HTERT RPE-1 (cell line): ENCODE data around the gene GALT.

ENCODE experiments used
- in situ Hi-C: fragments of 300-500 bp; cut with MboI; formaldehyde crosslinking; loops from 4 replicates; pipeline ENCODE4 v1.14.3; 2020; ENCODE audit warnings: low sequenced_read_pairs

The GALT gene

DNA sequence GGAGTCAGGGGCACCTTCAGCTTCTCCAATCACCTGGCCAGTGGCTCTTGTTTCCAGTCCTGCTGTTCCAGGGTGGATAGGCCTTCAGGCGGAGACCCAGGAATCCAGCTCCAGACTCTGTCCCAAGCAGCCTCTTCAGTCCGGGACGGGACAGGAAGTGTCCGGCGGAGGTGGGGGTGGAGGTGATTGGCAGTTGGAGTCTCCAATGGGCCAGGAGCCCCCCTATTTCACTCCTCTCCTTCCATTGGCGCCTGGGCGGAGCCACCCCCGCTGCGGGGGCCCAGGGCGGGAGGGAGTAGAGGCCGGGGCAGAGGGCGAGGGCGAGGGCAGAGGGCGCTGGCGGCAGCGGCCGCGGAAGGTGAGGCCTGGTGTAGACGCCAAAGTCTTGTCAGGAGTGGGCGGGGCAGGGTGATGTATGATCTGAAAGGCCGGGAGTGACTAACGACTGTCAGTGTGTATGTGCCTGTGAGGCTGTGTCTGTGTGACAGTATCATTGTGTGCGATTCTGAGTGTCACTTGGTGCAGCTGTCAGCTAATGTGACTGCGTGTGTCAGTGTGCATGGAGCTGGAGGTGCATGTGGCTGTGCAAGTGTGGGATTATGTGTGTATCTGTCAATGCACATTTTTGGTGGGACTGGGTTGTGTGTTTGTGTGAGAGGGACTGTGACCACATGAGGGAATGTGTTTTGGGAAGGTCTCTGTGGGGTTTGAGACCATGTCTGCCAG lies 5.6 kb downstream of the GALT start, which contains the start of gene IL11RA:
Gene IL11RA, plus strand, starts transcription at position 310 of the 726 bp plus-strand sequence. CDS start 3,033 bp downstream, outside the sequence.
- in situ Hi-C loops: no loop called here

DNA sequence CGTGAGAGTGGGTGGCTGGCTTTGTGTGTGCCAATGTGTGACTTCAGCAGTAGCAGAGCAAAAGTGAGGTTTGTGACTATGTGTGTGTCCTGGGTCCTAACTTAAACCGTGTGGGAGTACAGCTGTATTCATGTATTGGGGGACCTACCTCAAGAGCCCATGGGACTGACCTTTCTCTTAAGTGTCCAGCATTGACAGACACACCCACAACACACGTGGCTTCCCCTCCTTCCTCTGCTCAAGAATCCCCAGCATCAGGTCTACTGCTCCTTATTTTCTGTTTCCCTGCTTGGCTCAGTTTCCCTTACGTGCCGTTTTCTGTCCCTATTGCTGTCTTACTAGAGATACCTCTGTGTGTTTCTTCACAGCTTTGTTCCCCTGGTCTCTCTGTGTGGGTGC lies 6.1 kb downstream of the GALT start:
- in situ Hi-C loops: no loop called here

DNA sequence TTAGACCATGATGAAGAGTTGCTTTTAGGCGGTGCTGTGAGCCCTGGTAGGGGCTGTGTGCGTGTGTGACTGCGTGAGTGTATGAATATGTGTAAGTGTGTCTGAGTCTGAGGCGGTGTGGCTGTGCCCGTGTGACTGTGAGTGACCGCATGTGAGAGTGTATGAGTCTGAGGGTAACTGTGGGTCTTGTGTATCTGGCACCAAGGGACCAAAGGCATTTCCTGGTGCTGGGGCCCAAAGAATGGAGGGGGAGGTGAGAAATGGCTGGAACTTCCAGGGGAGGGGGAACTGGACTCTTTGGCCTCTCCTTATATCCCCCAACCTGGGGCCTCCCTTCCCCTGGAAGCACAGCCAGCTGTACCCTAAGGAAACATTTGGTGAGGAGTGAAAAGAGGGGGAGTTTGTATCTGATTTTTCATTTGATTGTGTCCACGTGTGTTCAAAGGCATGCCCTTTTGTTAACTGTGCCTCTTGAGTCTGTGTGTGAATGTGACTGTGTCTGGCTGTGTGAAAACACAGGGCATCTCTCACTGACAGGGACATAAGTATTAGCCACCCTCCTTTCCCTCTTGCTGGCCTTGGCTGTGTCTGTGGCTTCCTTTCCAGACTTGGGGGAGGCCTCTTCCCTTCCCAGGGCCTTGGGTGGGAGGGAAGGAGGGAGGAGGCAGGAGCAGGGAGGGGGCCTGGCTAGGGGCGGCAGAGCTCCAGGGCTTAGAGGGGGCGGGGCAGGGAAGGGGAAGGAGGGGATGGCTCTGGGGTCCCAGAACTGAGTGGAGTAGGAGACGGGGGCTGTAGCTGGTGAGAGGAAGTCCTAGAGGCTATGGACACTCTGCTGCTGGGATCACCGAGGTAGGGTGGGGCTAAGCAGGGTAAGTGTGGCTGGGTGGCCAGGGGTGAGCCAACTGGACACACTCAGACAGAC lies 6.9 kb downstream of the GALT start:
- in situ Hi-C loops: no loop called here

DNA sequence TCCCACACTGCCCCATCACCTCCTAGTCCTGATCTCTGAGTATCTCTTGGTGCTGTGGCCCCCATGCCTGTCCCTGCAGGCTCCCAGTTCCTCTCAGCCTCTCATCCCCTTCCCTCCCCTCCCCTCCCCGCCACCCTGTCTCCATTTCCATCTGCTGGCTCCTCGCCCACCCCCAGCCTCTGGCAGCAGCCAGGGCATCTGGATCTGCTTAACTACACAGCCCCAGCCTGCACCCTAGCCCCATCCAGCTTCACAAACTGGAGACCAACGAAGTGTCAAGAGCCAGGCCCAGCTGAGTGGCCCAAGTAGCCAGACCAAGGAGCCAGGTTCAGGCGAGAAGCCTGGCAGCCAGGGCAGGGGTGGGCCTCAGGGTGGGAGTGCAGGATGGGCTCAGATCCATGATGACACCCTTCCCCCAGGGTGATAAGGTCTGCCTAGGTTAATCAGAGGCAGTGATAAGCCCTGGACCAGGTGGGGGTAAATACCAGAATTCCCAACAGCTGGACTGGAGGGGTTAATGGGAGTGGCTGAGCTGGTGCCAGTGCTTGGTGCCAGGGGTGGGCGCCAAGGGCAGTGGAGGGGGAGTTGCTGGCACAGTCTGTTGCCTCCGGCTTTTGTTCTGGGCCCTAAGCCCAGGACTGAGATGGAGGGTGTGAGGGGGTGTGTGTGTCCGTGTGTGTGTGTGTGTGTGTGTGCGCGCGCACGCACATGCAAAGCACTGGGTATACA lies 8.0 kb downstream of the GALT start:
- in situ Hi-C loops: no loop called here

DNA sequence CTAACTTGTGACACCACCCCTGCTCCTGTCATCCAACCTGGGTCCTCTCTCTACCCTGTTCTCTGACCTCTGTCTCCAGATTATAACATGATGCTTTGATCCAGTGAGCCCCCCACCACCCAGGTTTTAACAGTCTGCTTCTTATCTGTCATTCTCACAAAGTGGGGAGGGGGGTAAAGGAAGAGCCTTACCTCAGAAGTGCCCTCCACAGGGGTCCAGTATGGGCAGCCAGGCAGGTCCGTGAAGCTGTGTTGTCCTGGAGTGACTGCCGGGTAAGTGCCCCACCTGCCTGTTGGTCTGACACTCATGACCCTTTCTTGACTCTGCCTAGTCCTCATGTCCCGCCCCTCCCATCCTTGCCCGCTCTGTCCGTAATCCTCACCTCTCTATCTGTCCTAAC lies 8.9 kb downstream of the GALT start:
- in situ Hi-C loops: no loop called here

DNA sequence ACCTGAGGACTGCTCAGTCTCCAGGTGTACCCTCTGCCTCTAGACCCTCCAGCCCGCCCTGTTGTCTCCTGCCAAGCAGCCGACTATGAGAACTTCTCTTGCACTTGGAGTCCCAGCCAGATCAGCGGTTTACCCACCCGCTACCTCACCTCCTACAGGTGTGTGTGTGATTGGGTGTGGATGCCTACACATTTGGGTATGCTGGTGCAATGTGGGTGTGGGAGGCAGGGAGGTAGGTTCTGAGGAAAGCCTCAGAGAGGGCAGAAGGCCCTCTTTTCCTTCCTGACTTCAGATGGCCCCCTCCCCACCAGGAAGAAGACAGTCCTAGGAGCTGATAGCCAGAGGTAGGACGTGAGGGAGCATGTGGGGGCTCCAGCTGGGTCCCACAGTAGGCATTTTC lies 10.5 kb downstream of the GALT start:
- in situ Hi-C loops: no loop called here

DNA sequence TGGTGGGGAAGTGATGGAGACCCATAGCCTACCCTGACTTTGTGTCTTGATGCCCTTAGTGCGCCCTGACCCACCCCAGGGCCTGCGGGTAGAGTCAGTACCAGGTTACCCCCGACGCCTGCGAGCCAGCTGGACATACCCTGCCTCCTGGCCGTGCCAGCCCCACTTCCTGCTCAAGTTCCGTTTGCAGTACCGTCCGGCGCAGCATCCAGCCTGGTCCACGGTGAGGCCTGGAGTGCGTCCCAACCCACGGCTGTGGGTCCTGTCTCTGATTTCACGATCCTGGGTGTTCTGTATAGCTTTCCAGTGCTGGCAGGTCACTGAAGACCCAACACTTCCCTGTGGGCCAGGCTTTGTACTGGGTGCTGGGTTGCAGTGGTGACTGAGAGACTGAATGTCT lies 12.0 kb downstream of the GALT start:
- in situ Hi-C loops: no loop called here

DNA sequence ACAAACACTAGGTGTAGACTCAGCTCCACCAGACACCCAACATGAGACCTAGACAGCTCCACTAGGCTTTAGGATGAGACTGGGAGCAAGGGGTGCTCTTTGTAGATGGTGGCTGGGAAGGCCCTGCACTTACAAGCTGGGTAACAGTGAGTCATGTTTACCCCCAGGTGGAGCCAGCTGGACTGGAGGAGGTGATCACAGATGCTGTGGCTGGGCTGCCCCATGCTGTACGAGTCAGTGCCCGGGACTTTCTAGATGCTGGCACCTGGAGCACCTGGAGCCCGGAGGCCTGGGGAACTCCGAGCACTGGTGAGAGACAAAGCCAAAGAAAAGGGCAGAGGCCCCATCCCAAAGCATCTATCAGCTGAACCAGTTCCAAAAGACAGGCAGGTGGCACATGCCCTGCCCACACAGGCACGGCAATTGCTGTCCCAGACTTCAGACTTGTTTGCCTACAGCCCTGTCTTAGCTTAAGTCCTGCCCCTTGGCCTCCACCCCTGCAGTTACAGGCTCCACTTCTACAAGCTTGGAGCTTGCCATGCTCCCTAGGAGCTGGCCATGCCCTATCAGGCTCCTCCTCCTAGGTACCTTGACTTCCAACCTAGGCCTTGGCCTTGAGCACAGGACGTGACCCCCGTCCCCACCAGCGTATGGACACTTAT lies 13.2 kb downstream of the GALT start:
- in situ Hi-C loops: no loop called here

DNA sequence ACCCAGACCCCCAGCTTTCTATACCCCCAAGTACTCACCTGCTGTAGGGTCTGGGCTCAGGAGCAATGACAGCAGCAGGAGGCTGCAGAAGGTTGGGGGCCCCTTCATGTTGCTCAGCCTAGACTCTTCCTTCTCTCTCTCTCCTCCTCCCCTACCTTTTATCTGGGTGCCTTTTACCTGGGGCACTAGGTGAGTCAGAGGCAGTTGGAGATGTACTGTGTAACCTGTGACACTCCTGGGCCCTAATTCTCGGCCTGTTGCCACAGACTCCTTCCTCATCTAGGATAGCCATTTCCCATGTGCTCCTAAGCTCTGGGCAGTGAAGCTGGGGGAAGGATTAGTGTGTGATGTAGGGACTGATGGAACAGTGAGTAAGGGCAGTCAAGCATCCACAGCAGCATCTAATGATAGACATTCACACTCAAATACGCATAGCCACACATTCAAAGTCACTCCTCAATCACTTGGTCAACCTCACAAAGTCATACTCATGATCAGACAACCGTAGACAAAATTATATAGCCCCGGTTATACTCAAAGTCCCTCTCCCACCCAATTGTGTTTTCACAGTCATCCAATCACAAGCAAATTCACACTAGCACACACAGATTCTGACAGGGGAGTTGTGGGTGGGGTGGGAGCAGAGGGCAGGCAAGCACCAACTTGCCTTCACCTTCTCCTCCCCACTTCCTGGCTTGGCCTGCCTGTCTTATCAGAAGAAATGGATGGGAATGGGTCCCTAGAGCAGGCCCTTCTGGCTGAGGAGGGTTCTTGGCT lies 16.2 kb downstream of the GALT start, which contains the start of gene CCL27:
Gene CCL27, minus strand, starts transcription at position 132 of the 777 bp plus-strand sequence. Its CDS starts 24 bp downstream, at position 108.
- in situ Hi-C loops: no loop called here

DNA sequence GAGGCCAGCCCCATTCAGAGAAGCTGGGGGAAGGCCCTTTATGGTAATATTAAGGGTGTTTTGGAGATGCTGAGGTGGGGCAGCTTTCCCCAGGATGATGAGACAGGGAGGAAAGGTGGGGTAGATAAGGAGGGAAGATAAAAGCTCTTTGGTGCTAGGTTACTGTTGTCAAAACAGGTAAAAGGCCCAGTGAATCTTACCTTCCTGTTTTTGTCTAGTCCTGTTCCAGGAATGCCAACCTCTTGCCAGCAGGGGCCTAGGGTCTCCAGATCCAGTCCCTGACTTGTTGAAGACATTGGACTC lies 16.8 kb downstream of the GALT start:
- in situ Hi-C loops: no loop called here

DNA sequence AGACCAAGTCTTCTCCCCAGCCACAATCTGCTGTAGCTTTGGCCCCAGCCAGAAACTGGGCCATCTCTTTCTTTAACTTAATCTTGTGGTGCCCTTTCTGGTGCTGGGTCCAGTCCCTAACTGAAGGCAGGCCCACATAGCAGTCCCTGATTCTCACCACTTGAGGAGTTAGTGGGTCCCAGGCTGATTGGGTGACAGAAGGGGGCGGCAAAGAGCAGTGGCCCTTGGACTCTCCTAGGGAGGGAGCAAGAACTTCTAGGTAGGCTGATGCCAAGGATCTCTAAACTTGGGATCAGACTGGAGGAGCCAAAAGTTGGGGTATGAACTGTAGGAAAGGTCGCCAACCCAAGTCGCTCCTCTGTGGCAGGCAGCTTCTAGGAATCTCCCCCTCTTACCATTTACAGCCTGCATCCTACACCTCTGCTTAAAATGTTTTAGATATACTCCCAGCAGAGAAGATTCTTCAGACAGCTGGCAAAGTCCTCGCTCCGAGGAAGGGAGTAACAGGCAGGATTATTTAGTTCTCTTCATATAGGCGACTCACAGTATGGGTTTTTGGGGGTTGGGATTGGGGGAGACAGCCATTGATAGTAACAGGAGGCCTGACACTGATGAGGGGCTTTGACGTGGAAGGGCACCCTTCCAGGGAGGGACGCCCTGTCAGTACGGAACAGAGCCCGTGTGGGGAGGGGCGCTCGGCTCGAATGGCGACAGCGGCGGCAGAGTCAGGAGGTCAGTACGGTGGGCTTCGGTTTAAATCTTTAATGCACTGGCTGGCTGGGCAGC lies 18.0 kb downstream of the GALT start:
- in situ Hi-C loops: no loop called here

DNA sequence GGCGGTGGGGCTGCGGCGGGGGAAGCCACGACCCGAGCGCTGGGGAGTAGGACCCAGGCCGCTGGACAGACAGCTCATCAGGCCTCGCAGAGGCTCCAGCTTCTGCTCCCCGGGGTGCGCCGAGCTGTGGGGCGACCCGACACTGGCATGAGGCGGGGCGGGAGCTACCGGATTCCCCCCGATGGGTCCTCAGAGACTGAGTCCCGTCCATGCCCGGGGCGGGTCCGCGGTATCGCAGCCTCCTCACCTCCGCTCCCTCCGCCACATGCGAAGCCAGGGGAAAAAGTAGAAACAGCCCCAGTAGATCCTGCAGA lies 18.5 kb downstream of the GALT start:
- in situ Hi-C loops: no loop called here

DNA sequence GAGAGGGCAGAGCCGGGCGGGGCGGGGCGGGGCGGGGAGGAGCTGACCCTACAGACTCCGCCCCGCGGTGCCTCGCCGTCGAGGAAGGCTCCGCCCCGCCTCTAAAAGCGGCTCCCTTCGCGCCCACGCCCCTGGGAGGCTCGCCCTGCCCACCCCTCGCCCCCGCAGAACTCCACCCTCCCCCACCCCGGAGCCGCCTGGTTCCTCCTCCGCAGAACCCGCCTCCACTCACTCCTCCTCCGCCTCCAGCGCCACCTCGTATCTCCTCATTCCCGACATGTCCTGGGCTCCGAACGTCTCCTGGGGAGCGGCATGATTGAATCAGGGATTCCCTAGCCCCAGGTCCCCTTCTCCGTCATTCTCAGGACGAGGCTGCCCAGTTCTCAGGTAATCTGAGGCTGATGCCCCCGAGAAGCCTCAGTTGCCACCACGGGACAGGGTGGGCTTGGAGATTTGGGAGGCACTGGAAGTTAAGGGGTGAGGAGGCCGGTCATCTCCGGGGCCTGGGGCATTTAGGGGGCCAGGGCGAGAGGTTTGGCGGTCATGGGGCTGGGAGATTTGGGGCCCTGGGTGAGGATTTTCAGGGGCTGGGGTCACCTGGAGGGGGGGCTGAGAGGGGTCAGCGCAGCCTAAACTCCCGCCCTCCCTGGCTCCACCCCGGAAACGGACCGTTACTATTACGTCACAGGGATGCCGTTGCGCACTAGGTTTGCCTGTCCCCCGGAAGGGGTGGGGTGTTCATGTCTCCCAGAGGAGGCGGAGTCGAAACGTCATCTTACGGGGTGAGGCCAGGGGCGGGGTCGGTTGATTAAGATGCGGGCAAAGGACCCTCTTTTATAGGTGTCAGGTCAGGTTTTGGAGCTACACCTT lies 19.1 kb downstream of the GALT start:
- in situ Hi-C loops: no loop called here

DNA sequence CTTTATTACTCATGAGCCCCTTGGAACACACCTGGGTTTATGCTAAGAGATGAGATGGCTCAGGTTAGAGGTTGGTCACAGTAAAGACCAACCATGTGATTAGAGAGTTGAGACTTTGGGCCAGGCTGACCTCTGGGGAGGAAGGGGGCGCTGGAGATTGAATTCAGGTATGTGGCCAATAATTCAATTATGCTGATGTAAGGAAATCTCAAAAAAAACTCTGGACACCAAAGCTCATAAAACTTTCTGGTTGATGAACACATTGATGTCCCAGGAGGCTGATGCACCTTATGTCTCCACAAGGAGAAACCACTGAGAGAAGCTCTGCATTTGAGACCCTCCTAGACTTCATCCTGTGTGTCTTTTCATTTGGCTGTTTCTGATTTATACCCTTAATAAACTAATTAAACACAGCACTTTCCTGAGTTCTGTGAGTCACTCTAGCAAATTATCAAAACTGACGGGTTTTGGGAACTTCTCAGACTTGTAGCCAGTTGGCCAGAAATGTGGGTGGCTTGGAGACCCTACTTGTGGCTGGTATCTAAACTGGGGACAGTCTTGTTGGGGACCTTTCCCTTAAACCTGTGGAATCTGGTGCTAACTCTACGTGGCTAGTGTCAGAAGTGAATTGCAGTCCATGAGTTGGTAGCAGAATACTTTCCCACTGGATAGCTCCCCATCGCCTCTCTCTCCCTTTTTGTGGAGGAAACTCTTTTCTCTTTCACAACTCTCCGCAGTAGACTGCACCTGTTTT lies 23.5 kb downstream of the GALT start:
- in situ Hi-C loops: no loop called here

DNA sequence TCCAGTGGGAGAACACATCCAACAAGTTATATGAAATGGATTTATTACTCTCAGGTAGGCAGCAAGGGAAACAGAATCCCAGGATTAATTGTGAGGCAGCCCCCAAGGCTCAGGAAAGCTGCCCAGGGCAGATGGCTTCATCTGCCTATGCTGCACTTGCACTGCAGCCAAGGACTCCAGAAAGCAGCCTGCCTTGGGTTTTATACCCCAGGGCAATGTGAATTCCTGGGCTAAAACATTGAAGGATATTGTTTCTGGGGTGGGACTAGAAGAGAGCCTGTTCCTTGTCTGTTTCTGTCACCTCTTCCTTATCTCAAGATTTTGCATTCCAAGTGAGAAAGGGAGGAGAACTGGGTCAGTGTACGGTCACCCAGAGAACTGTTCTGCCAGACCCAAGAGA lies 24.8 kb downstream of the GALT start:
- in situ Hi-C loops: no loop called here

DNA sequence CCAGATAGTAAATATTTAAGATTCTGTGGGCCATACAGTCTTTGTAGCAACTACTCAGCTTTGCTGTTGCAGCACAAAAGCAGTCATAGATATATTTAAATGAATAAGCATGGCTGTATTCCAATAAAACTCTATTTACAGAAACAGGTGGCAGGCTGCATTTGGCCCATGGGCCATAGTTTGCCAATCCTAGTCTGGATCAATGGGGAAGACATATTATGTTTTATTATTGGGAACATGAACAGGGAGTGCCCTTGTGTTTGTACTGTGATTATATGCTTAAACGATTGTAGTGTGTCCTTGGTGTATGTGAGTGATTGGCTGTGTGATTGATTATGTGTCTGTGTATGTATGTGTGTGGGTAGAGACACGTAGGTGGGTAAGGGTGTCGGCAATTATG lies 28.0 kb downstream of the GALT start:
- in situ Hi-C loops: no loop called here

DNA sequence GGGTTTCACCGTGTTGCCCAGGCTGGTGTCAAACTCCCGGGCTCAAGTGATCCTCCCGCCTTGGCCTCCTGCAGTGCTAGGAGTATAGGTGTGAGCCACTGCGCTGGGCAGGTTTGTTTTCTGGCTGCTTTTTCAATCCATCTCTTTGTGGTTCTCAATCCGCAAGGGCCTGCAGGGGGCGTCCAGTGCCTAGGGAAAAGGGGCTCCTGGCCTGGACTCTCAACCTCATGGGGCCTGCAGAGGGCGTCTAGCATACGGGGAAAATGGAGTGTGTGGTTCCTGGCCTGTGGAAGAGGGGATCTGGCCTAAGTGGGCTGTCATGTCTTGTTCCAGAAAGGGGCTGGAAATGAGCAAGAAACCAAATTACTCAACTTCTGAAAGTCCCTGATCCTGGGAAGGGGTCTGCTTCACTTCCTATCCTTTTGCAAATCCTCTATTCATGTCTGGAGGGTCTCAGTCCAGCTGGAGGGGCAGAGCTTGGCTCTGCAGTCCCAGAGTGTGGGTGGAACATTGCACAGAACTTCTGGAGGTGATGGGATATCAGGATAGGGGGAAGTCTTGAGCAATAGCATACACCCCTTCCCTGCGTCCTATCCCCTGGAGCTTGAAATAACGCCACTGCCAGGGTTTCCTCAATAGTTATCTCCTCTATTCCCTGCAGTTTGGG lies 28.7 kb downstream of the GALT start:
- in situ Hi-C loops: no loop called here
